NT2/D1 (cell line): ENCODE data around the gene TGFBR1.

Experiments
- SUZ12 ChIP-seq: IDR thresholded peaks from 2 replicates; pipeline ENCODE4 v1.6.1; 2011; ENCODE audit not compliant: insufficient read length, insufficient read depth; ENCODE audit errors: extremely low read depth
- YY1 ChIP-seq: IDR thresholded peaks from 2 replicates; pipeline ENCODE4 v1.6.1; 2011; ENCODE audit not compliant: insufficient read length, insufficient read depth
- ZNF274 ChIP-seq: IDR thresholded peaks from 2 replicates; pipeline ENCODE4 v1.6.1; 2011; ENCODE audit warnings: mild to moderate bottlenecking, low read depth, low read length

DNA sequence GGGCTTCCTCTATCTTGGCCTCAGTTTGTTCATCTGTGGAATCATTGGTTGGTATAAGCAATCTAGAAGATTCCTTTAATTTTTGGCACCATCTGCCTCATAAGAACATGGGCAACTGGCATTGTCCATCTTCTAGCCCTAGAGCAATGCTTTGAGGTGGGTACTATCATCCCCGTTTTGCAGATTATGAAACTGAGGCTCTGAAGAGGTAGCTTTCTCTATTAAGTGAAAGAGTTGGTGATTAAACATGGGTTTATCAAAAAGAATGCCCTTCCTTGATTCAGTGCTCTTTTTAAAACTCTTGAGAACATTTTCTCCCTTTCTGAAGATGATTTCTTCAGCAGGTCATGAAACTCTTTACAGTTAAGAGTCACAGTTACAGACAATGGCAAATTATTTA is 42.4 kb upstream of the TGFBR1 start:
- TF ChIP-seq YY1 (no peak), SUZ12 (no peak), ZNF274 (no peak)
